Measurements from ENCODE around the gene ADARB2. TPM values are rescaled to one million over a fixed set of nuclear protein-coding genes. Genes with fewer than 3 reads are reported as not detected.
"Not testable (repeated sequence)": the region's sequence is repeated elsewhere in the genome, so short reads cannot be mapped to it uniquely, and the experiment has no call there.

The ADARB2 gene
- total RNA-seq, 1 donor from 2014 or later = 1.8 TPM

DNA sequence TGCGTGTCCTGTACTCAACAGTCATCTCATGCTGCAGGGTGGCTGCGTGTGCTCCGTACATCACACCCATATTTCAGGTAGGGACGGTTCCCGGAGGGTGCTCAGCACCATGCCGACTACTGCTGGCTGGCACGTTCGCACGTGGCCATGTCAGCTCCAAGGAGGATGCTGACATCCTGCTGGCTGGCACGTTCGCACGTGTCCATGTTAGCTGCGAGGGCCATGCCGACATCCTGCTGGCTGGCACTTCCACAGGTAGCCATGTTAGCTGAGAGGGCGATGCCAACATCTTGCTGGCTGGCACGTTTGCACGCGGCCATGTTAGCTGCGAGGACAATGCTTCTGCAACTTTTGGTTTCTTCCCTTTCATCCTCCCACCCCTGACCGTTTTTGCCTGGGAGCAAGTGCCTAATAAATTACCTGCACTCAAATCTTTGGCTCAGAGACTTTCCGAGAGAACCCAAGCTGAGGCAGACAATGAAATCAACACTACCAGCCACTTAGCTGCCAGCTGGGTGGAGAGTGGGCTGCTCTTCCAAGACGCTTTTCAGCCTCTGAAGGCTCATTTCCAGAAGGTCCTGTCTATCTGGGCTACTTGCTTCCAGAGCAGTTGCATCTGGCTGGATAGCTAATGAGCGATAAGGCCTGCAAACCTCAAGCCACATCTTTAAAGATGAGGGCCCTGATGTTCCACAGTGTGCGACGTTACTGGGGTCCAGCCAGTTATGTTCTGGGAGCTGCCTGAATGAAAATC lies 576.6 kb downstream of the ADARB2 start:
- Mint-ChIP-seq H3K9me3 (no peaks in the 10 kb centered on the region), H3K4me1 (no peaks in the 10 kb centered on the region), H3K27ac (ENCODE audit: unreplicated experiment) (no peak overlapping the region), H3K36me3 (ENCODE audit: low read depth) (no peaks in the 10 kb centered on the region), H3K27me3 (ENCODE audit: low read depth) (no peaks in the 10 kb centered on the region), H3K4me3 (no peak overlapping the region)
- no peak for DNase-seq (ENCODE audit: low read depth, low spot score)
- TF ChIP-seq, protein P1, sequence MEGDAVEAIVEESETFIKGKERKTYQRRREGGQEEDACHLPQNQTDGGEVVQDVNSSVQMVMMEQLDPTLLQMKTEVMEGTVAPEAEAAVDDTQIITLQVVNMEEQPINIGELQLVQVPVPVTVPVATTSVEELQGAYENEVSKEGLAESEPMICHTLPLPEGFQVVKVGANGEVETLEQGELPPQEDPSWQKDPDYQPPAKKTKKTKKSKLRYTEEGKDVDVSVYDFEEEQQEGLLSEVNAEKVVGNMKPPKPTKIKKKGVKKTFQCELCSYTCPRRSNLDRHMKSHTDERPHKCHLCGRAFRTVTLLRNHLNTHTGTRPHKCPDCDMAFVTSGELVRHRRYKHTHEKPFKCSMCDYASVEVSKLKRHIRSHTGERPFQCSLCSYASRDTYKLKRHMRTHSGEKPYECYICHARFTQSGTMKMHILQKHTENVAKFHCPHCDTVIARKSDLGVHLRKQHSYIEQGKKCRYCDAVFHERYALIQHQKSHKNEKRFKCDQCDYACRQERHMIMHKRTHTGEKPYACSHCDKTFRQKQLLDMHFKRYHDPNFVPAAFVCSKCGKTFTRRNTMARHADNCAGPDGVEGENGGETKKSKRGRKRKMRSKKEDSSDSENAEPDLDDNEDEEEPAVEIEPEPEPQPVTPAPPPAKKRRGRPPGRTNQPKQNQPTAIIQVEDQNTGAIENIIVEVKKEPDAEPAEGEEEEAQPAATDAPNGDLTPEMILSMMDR (conservative IDR thresholded peaks at IDR 0.05) = no peak

DNA sequence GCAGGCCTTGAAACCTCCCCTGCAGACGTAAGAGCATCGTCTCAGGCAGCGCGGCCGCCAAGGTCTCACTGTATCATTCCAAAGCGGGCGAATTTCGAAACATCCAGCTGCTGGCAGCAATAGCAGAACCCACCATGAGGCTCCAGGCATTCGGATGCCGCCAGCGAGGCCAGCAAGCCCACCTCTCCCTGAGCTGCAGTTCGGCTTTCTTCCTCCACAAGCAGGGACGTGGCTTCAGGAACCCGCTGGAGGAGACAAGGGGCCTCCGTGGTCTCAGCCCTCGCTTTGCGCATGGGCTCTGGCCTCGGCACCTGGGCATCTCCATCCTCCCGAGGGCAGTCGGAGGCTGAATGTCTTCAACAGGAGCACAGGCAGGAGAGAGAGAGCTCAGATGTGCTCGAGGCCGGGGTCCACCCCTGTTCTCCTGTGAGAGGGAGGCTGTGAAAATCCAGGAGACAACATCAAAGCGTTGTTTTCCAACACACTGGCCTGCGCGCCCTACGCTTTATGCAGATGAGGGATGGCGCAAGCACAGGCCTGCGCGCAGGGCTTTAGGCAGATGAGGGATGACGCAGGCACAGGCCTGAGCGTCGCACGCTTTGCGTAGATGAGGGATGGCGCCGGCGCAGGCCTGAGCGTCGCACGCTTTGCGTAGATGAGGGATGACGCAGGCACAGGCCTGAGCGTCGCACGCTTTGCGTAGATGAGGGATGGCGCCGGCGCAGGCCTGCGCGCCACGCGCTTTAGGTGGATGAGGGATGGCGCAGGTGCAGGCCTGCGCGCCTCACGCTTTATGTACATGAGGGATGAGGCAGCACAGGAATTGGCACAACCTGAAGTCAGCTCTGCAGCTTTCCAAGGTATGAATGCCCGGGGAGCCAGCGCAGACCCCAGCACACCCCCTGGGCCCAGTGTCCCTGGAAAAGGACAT lies 577.9 kb downstream of the ADARB2 start:
- Mint-ChIP-seq H3K4me1 (no peaks in the 10 kb centered on the region), H3K36me3 (ENCODE audit: low read depth) (no peaks in the 10 kb centered on the region), H3K27me3 (ENCODE audit: low read depth) (no peaks in the 10 kb centered on the region), H3K9me3 (no peaks in the 10 kb centered on the region), H3K4me3 (no peak overlapping the region), H3K27ac (ENCODE audit: unreplicated experiment) (no peak overlapping the region)
- DNase-seq (ENCODE audit: low read depth, low spot score) = no peak
- TF ChIP-seq, protein P1 (conservative IDR thresholded peaks at IDR 0.05) = no peak

DNA sequence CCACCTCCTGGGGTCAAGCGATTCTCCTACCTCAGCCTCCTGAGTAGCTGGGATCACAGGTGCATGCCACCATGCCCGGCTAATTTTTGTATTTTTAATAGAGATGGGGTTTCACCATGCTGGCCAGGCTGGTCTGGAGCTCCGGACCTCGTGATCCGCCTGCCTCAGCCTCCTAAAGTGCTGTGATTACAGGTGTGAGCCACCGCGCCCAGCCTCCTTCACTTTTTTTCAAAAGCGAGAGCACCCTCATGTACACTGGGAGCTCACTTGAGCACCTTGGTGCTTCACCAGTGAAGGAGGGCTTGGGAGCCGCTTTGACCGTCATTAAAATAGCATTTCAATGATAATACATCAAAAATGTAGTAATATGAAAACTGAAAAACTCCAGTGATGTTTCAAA lies 578.8 kb downstream of the ADARB2 start:
- H3K4me3 Mint-ChIP-seq; H3K4me1 Mint-ChIP-seq; H3K36me3 Mint-ChIP-seq (ENCODE audit: low read depth); H3K9me3 Mint-ChIP-seq; H3K27ac Mint-ChIP-seq (ENCODE audit: unreplicated experiment); H3K27me3 Mint-ChIP-seq (ENCODE audit: low read depth); DNase-seq (ENCODE audit: low read depth, low spot score): not testable (repeated sequence)

DNA sequence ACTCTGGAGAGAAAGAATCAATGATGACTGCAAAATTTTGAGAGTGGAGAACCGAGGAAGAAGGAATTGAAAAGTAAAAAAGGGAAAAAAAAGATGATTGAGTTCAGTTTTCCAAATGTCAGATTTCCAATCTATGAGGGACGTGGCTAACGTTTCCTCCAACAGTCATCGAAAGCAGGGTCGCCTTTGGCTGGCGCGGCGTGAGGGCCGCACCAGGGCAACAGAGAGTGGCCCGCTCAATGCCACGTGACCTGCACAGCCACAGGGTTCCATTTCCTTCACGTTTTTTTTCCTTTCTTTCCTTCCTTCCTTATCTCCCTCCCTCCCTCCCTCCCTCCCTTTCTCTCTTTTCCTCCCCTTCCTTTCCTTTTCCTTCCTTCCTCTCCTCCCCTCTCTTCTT lies 579.3 kb downstream of the ADARB2 start:
- H3K36me3 Mint-ChIP-seq (ENCODE audit: low read depth) = no peaks in the 10 kb centered on the region
- DNase-seq (ENCODE audit: low read depth, low spot score) = no peak
- TF ChIP-seq, protein P1 (conservative IDR thresholded peaks at IDR 0.05) = no peak
- peaks cover 7% of the 10 kb centered on the region for H3K4me1 Mint-ChIP-seq
- H3K4me3 Mint-ChIP-seq = no peak overlapping the region
- no peak overlapping the region for H3K27ac Mint-ChIP-seq (ENCODE audit: unreplicated experiment)
- no peaks in the 10 kb centered on the region for H3K27me3 Mint-ChIP-seq (ENCODE audit: low read depth)
- no peaks in the 10 kb centered on the region for H3K9me3 Mint-ChIP-seq

DNA sequence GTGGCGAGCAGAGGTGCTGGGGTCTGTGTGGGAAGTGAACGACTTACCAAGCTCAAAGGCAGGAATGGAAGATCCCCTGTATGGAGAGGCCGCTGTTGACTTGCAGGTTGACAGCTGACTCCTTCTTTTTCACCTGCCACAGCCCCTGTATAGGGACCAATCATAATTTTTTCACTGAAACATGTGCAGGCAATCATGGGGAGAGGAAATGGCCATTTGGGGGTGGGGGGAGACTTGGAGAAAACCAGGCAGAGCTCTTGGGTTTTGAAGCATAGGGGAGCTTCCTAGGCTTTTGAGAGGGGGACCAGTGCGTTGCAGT lies 579.8 kb downstream of the ADARB2 start:
- no peak overlapping the region for H3K4me3 Mint-ChIP-seq
- no peaks in the 10 kb centered on the region for H3K9me3 Mint-ChIP-seq
- DNase-seq (ENCODE audit: low read depth, low spot score) = no peak
- TF ChIP-seq, protein P1 (conservative IDR thresholded peaks at IDR 0.05) = no peak
- no peak overlapping the region for H3K27ac Mint-ChIP-seq (ENCODE audit: unreplicated experiment)
- no peaks in the 10 kb centered on the region for H3K27me3 Mint-ChIP-seq (ENCODE audit: low read depth)
- H3K36me3 Mint-ChIP-seq (ENCODE audit: low read depth) = no peaks in the 10 kb centered on the region
- H3K4me1 Mint-ChIP-seq = peaks cover 7% of the 10 kb centered on the region
